A673 (cell line): Measurements from ENCODE around the gene RAPGEF5. TPM values are rescaled to one million over a fixed set of nuclear protein-coding genes. Genes with fewer than 3 reads are reported as not detected.

Experiments
- BruUV-seq: library from RNA; stranded (reverse); fragments of 400-500 nt; replicated peaks from 2 replicates; lab custom pipeline; 2021; lab: Mats Ljungman, UMichigan
- CTCF ChIA-PET: fragments of 300-600 bp; sonication (Branson Sonifier 250); formaldehyde crosslinking; loops from one replicate; lab custom pipeline; 2022; ENCODE audit warnings: antibody characterized with exemption; lab: Charles Lee
- POLR2A ChIA-PET: fragments of 300-600 bp; sonication (Branson Sonifier 250); formaldehyde crosslinking; loops from one replicate; lab custom pipeline; 2022; ENCODE audit warnings: antibody characterized with exemption; ENCODE audit not compliant: low non-redundant PET; lab: Charles Lee
- DNase-seq: peaks from one replicate; pipeline ENCODE4 v3.0.0-alpha.2; 2015; ENCODE audit warnings: low spot score
- H3K27ac ChIP-seq: fragments of 200-600 bp; sonication (generic); 2 replicates; pipeline ENCODE4 v1.5.1; 2016; ENCODE audit warnings: mixed run types, low read depth, mild to moderate bottlenecking, mixed read lengths, antibody characterized with exemption, low read length; ENCODE audit not compliant: poor library complexity, severe bottlenecking
- H3K27me3 ChIP-seq: fragments of 200-600 bp; sonication (generic); replicated peaks from 2 replicates; pipeline ENCODE4 v1.6.1; 2017; ENCODE audit warnings: mixed run types, low read depth, mild to moderate bottlenecking, mixed read lengths, antibody characterized with exemption, low read length; ENCODE audit not compliant: insufficient read depth, poor library complexity
- H3K36me3 ChIP-seq: fragments of 200-600 bp; sonication (generic); 2 replicates; pipeline ENCODE4 v1.6.1; 2016; ENCODE audit warnings: mixed run types, mild to moderate bottlenecking, mixed read lengths, antibody characterized with exemption, low read length; ENCODE audit not compliant: insufficient read depth, poor library complexity, severe bottlenecking
- H3K4me1 ChIP-seq: fragments of 200-600 bp; sonication (generic); 2 replicates; pipeline ENCODE4 v1.6.1; 2017; ENCODE audit warnings: mixed run types, mild to moderate bottlenecking, mixed read lengths, antibody characterized with exemption, low read length; ENCODE audit not compliant: insufficient read depth, poor library complexity, severe bottlenecking
- H3K4me3 ChIP-seq: fragments of 200-600 bp; sonication (generic); 2 replicates; pipeline ENCODE4 v1.5.1; 2016; ENCODE audit warnings: low read depth, mixed run types, mild to moderate bottlenecking, mixed read lengths, low read length; ENCODE audit not compliant: poor library complexity, severe bottlenecking
- H3K9me3 ChIP-seq: fragments of 200-600 bp; sonication (generic); 2 replicates; pipeline ENCODE4 v1.6.1; 2016; ENCODE audit warnings: mixed run types, low read depth, mild to moderate bottlenecking, mixed read lengths, antibody characterized with exemption, low read length; ENCODE audit not compliant: poor library complexity, severe bottlenecking
- CTCF ChIP-seq: fragments of 300-800, 200-600 bp; sonication (generic); conservative IDR thresholded peaks from 2 replicates; pipeline ENCODE4 v1.5.1; 2017; ENCODE audit warnings: low read depth, mild to moderate bottlenecking, antibody characterized with exemption, low read length, moderate library complexity, mixed read lengths
- EZH2 ChIP-seq: fragments of 200-600 bp; sonication (generic); IDR thresholded peaks from 2 replicates; pipeline ENCODE4 v1.6.1; 2017; ENCODE audit warnings: borderline replicate concordance, low read depth, mild to moderate bottlenecking, mixed read lengths, antibody characterized with exemption, low read length; ENCODE audit not compliant: poor library complexity, severe bottlenecking
- intact Hi-C: fragments of 100-400 bp; cut with micrococcal nuclease; formaldehyde crosslinking; loops from one replicate; pipeline ENCODE4 v1.10.0; 2022; ENCODE audit not compliant: unreplicated experiment
- total RNA-seq: library from RNA; stranded (reverse); gene quantifications from 2 replicates; pipeline ENCODE4 v1.2.3, GENCODE V29; 2021

RAPGEF5 gene
- total RNA-seq, 1 experiment from 2014 or later, result 10.7 TPM

GRCh38 chr7:22075561-22075960 is 281.4 kb downstream of the RAPGEF5 start:
- BruUV-seq, result no TSS peak
- Histone ChIP-seq H3K36me3 (no peaks in the 10 kb centered on the region), H3K27me3 (peaks cover 50% of the 10 kb centered on the region), H3K27ac (no peak overlapping the region), H3K4me3 (no peak overlapping the region), H3K9me3 (no peaks in the 10 kb centered on the region), H3K4me1 (no peaks in the 10 kb centered on the region)
- intact Hi-C loops, result no loop called here
- ChIA-PET CTCF (no interaction called here), POLR2A (interaction anchor here (0.7 kb wide), 1 partner anchor 1394 kb away, joined by 3 read pairs; no protein-coding TSS in a partner anchor)
- no peak for DNase-seq
- TF ChIP-seq EZH2 (no peak), CTCF (no peak)

GRCh38 chr7:22074897-22075296 is 282.1 kb downstream of the RAPGEF5 start:
- H3K4me1 ChIP-seq, result no peaks in the 10 kb centered on the region
- POLR2A ChIA-PET, result interaction anchor here (0.7 kb wide), 1 partner anchor 1395 kb away, joined by 3 read pairs; no protein-coding TSS in a partner anchor
- TF ChIP-seq EZH2 (no peak), CTCF (no peak)
- no peaks in the 10 kb centered on the region for H3K36me3 ChIP-seq
- H3K4me3 ChIP-seq, result no peak overlapping the region
- H3K27me3 ChIP-seq, result peaks cover 54% of the 10 kb centered on the region
- BruUV-seq, result no TSS peak
- intact Hi-C loops, result no loop called here
- H3K9me3 ChIP-seq, result no peaks in the 10 kb centered on the region
- no peak overlapping the region for H3K27ac ChIP-seq
- CTCF ChIA-PET, result no interaction called here
- DNase-seq, result no peak

Other genes with a start within 250 kb of the RAPGEF5 start
- 49.9 and 53.0 TPM in 2 replicates for gene STEAP1B, start 143.0 kb upstream of the RAPGEF5 start, total RNA-seq